Measurements from ENCODE around the gene TRIP12. TPM values are rescaled to one million over a fixed set of nuclear protein-coding genes. Genes with fewer than 3 reads are reported as not detected.

The TRIP12 gene
- polyA plus RNA-seq, 3 donors = 22.2 to 56.7 (median 44.0) TPM

DNA sequence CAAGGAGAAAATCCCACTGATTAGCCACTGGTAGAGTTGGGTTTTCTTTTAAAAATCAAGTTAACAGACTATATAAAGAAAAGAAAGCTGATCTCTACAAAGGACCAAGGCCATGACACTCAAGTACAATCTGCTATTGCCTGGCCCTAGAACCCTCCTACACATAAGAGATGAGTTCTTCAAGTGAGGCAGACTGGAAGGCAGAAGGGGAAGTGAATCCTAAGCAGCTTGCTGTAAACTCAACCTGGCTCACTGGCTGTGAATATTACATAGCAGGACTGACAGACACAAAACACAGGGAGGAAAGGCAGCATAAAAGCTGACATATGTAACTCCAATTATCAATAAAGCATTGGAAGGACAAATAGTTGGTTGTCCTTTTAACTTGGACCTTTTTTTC, 65.4 kb downstream of the TRIP12 start:
- no peaks in the 10 kb centered on the region for H3K27me3 ChIP-seq (ENCODE audit: control insufficient read depth in 2 of 2, insufficient read depth in 2 of 2, low read length in 2 of 2)
- peaks cover 37 to 74% of the 10 kb centered on the region in 2 donors for H3K36me3 ChIP-seq (replicated peaks in 1 of 2; ENCODE audit: control insufficient read depth in 1 of 2, insufficient read depth in 2 of 2, low read length in 2 of 2)
- H2AFZ ChIP-seq (ENCODE audit: insufficient read depth, low read depth, low read length, poor library complexity, severe bottlenecking) = no peak overlapping the region
- peaks cover 61% of the 10 kb centered on the region for H3K79me2 ChIP-seq (ENCODE audit: insufficient read depth, low read length)
- Mint-ChIP-seq H3K27ac (peak overlapping the region in 1 of 7 donors; percentile 54), H3K4me1 (peaks cover 12% of the 10 kb centered on the region), H3K36me3 (peaks cover 46 to 61% of the 10 kb centered on the region in 2 donors), H3K9me3 (no peaks in the 10 kb centered on the region), H3K4me3 (no peak overlapping the region), H3K27me3 (ENCODE audit: low read depth in 3 of 3) (peaks cover 0 to 1% (median 0%) of the 10 kb centered on the region in 3 donors)
- H3K4me2 ChIP-seq (replicated peaks; ENCODE audit: extremely low read depth, low read length, poor library complexity, severe bottlenecking) = no peak overlapping the region
- TF ChIP-seq, protein P1, sequence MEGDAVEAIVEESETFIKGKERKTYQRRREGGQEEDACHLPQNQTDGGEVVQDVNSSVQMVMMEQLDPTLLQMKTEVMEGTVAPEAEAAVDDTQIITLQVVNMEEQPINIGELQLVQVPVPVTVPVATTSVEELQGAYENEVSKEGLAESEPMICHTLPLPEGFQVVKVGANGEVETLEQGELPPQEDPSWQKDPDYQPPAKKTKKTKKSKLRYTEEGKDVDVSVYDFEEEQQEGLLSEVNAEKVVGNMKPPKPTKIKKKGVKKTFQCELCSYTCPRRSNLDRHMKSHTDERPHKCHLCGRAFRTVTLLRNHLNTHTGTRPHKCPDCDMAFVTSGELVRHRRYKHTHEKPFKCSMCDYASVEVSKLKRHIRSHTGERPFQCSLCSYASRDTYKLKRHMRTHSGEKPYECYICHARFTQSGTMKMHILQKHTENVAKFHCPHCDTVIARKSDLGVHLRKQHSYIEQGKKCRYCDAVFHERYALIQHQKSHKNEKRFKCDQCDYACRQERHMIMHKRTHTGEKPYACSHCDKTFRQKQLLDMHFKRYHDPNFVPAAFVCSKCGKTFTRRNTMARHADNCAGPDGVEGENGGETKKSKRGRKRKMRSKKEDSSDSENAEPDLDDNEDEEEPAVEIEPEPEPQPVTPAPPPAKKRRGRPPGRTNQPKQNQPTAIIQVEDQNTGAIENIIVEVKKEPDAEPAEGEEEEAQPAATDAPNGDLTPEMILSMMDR (IDR thresholded peaks at IDR 0.05) = no peak
- H3K27ac ChIP-seq (ENCODE audit: low read depth in 1 of 2, low read length in 2 of 2) = peak overlapping the region in 1 of 2 donors; percentile 62
- H3K4me3 ChIP-seq (replicated peaks in 1 of 3; ENCODE audit: low read depth in 2 of 3, low read length in 3 of 3) = no peak overlapping the region
- peaks cover 0 to 4% of the 10 kb centered on the region in 2 donors for H3K4me1 ChIP-seq (ENCODE audit: control insufficient read depth in 1 of 2, insufficient read depth in 2 of 2, low read length in 2 of 2)
- intact Hi-C loops (cut with micrococcal nuclease) = no loop called here
- peak; percentile 2 to 21 (median 5) for DNase-seq
- H4K20me1 ChIP-seq (ENCODE audit: insufficient read depth, low read length) = peaks cover 96% of the 10 kb centered on the region
- H3K9ac ChIP-seq (ENCODE audit: insufficient read depth, low read length, poor library complexity, severe bottlenecking) = no peak overlapping the region
- H3K9me3 ChIP-seq (replicated peaks in 1 of 2; ENCODE audit: control insufficient read depth in 1 of 2, insufficient read depth in 1 of 2, low read length in 2 of 2) = no peaks in the 10 kb centered on the region

DNA sequence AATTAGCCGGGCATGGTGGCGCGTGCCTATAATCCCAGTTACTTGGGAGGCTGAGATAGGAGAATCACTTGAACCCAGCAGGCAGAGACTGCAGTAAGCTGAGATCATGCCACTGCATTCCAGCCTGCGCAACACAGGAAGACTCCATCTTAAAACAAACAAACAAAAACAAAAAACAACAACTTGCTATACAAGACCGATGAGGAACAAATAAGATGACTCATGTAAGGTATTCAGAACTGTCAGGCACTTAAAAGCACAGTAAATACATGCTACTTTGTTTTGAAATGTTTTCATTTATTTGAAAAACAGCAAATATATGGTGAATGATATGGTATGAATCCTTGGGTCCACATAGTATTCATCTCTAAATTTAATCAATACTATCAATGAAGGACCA, 66.7 kb downstream of the TRIP12 start:
- DNase-seq = no peak
- H3K27ac Mint-ChIP-seq = no peak overlapping the region
- H3K4me1 Mint-ChIP-seq = peaks cover 12% of the 10 kb centered on the region
- Histone ChIP-seq H3K27me3 (ENCODE audit: control insufficient read depth in 2 of 2, insufficient read depth in 2 of 2, low read length in 2 of 2) (no peaks in the 10 kb centered on the region), H3K9ac (ENCODE audit: insufficient read depth, low read length, poor library complexity, severe bottlenecking) (no peak overlapping the region), H3K36me3 (replicated peaks in 1 of 2; ENCODE audit: control insufficient read depth in 1 of 2, insufficient read depth in 2 of 2, low read length in 2 of 2) (peaks cover 42 to 80% of the 10 kb centered on the region in 2 donors), H4K20me1 (ENCODE audit: insufficient read depth, low read length) (peaks cover 96% of the 10 kb centered on the region), H3K4me3 (replicated peaks in 1 of 3; ENCODE audit: low read depth in 2 of 3, low read length in 3 of 3) (no peak overlapping the region), H3K4me2 (replicated peaks; ENCODE audit: extremely low read depth, low read length, poor library complexity, severe bottlenecking) (no peak overlapping the region), H3K4me1 (ENCODE audit: control insufficient read depth in 1 of 2, insufficient read depth in 2 of 2, low read length in 2 of 2) (peaks cover 0 to 4% of the 10 kb centered on the region in 2 donors), H3K79me2 (ENCODE audit: insufficient read depth, low read length) (peaks cover 54% of the 10 kb centered on the region), H3K9me3 (replicated peaks in 1 of 2; ENCODE audit: control insufficient read depth in 1 of 2, insufficient read depth in 1 of 2, low read length in 2 of 2) (no peaks in the 10 kb centered on the region), H2AFZ (ENCODE audit: insufficient read depth, low read depth, low read length, poor library complexity, severe bottlenecking) (no peak overlapping the region), H3K27ac (ENCODE audit: low read depth in 1 of 2, low read length in 2 of 2) (no peak overlapping the region)
- H3K36me3 Mint-ChIP-seq = peaks cover 51 to 67% of the 10 kb centered on the region in 2 donors
- TF ChIP-seq, protein P1 (IDR thresholded peaks at IDR 0.05) = no peak
- peaks cover 0 to 1% (median 0%) of the 10 kb centered on the region in 3 donors for H3K27me3 Mint-ChIP-seq (ENCODE audit: low read depth in 3 of 3)
- no CpG with 5 or more reads among the region's 5 CpGs for WGBS (ENCODE audit: insufficient coverage)
- intact Hi-C loops (cut with micrococcal nuclease) = no loop called here
- H3K9me3 Mint-ChIP-seq = no peaks in the 10 kb centered on the region
- H3K4me3 Mint-ChIP-seq = no peak overlapping the region
